HG03103 (cell line): ENCODE results near the gene SERPINA7.
"Not testable (repeated sequence)": the region's sequence is repeated elsewhere in the genome, so short reads cannot be mapped to it uniquely, and the experiment has no call there.

Experiments used
- ATAC-seq: cut with Tn5 transposase; IDR thresholded peaks from one replicate; pipeline ENCODE4 v1.9.1; 2021; ENCODE audit warnings: low read depth; ENCODE audit not compliant: unreplicated experiment

Gene SERPINA7

GRCh38 chrX:106038625-106039024 lies at the start of gene SERPINA7:
TSS of gene SERPINA7 (minus strand) at chrX:106038727. CDS start at chrX:106037058, 1,669 bp downstream.
- no peak for ATAC-seq

GRCh38 chrX:106069048-106069447 lies 30.5 kb upstream of the SERPINA7 start:
- ATAC-seq: no peak

GRCh38 chrX:106050054-106050453 lies 11.5 kb upstream of the SERPINA7 start:
- no peak for ATAC-seq

- ATAC-seq: no peak
These were observed 3.8 kb upstream of the SERPINA7 start for GRCh38 chrX:106042296-106042695.

GRCh38 chrX:106040861-106041260 lies 2.3 kb upstream of the SERPINA7 start:
- no peak for ATAC-seq

GRCh38 chrX:106039920-106040319 lies 1.4 kb upstream of the SERPINA7 start:
- ATAC-seq: no peak

- ATAC-seq: no peak
These were observed 573 bp downstream of the SERPINA7 start for GRCh38 chrX:106037835-106038473.

GRCh38 chrX:106036716-106037115 lies 1.8 kb downstream of the SERPINA7 start:
- ATAC-seq: no peak

GRCh38 chrX:106035064-106035463 lies 3.5 kb downstream of the SERPINA7 start:
- ATAC-seq: no peak

- ATAC-seq: no peak
These were observed 14.6 kb downstream of the SERPINA7 start for GRCh38 chrX:106023947-106024346.

- no peak for ATAC-seq
These were observed 16.3 kb downstream of the SERPINA7 start for GRCh38 chrX:106022238-106022637.

GRCh38 chrX:106014119-106014775 lies 24.3 kb downstream of the SERPINA7 start:
- ATAC-seq: no peak

- no peak for ATAC-seq
These were observed 29.4 kb downstream of the SERPINA7 start for GRCh38 chrX:106009145-106009544.

- ATAC-seq: no peak
These were observed 30.7 kb downstream of the SERPINA7 start for GRCh38 chrX:106007815-106008214.

- ATAC-seq: no peak
These were observed 32.8 kb downstream of the SERPINA7 start for GRCh38 chrX:106005684-106006083.

GRCh38 chrX:106000609-106001008 lies 37.9 kb downstream of the SERPINA7 start:
- not testable (repeated sequence) for ATAC-seq

- ATAC-seq: no peak
These were observed 38.3 kb downstream of the SERPINA7 start for GRCh38 chrX:106000203-106000602.

- ATAC-seq: no peak
These were observed 39.2 kb downstream of the SERPINA7 start for GRCh38 chrX:105999294-105999693.

GRCh38 chrX:105988487-105988886 lies 50.0 kb downstream of the SERPINA7 start:
- ATAC-seq: not testable (repeated sequence)
